Upper lobe of right lung (tissue), 1 donor: ENCODE measurements around the gene CDC37L1. TPM values are rescaled to one million over a fixed set of nuclear protein-coding genes. Genes with fewer than 3 reads are reported as not detected.
A peak's percentile ranks its signal among the peaks of the same experiment; 100 is the strongest.

Experiments used
- ATAC-seq: fragments of 200-7000 bp; cut with Tn5 transposase; one replicate; pipeline ENCODE4 v1.9.1; 2020; ENCODE audit warnings: mild to moderate bottlenecking, moderate library complexity
- DNase-seq: peaks from one replicate; pipeline ENCODE4 v3.0.0-alpha.2; 2020
- H3K27ac ChIP-seq: fragments of 200-600 bp; one replicate; pipeline ENCODE4 v1.8.0; 2022
- H3K27me3 ChIP-seq: fragments of 200-600 bp; one replicate; pipeline ENCODE4 v1.8.0; 2022; ENCODE audit warnings: mild to moderate bottlenecking
- H3K36me3 ChIP-seq: fragments of 200-600 bp; one replicate; pipeline ENCODE4 v1.8.0; 2022
- H3K4me1 ChIP-seq: fragments of 200-600 bp; one replicate; pipeline ENCODE4 v1.8.0; 2022
- H3K4me3 ChIP-seq: fragments of 200-600 bp; one replicate; pipeline ENCODE4 v1.8.0; 2022; ENCODE audit warnings: mild to moderate bottlenecking
- H3K9me3 ChIP-seq: fragments of 200-600 bp; one replicate; pipeline ENCODE4 v1.8.0; 2022
- intact Hi-C: fragments of 100-400 bp; cut with DNase I; formaldehyde crosslinking; loops from one replicate; pipeline ENCODE4 v1.11.0; 2022
- total RNA-seq: library from RNA; stranded (reverse); fragmentation: NEBNext Ultra II Directional; extraction: Animal tissue kit (Norgen Biotek cat#: 25700); gene quantifications from one replicate; pipeline ENCODE4 v1.2.1, GENCODE V29; 2021
- TF ChIP-seq, protein P1 (sequence below): fragments of 200-600 bp; IDR thresholded peaks from one replicate; pipeline ENCODE4 v1.8.0; 2022; ENCODE audit warnings: antibody characterized with exemption
- donor health status: DM: no; HTN: yes; CAD: no; lungs with severe emphysema.

CDC37L1 gene
- total RNA-seq, 1 donor from 2014 or later = 23.6 TPM

DNA sequence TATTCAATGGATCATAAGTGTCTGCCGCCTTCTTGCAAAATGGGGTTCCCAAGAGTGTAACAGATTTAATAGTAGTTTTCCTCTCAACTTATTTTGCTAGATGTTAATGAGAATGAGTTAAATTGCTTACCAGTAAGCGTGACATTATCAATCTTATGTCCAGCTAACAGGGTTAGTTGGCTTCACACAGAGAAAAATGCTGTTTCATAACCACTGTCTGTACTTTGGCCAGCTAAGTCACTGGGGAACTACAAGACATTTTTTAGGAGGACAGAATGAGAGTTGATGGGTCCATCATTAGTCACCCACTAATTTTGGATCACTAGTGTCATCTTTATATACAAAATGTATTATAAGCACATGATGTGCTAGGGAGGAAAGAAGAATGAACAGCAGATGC lies 1.4 kb downstream of the CDC37L1 start:
- Histone ChIP-seq H3K4me3 (peak overlapping the region; percentile 69), H3K4me1 (peaks cover 13% of the 10 kb centered on the region), H3K27me3 (no peaks in the 10 kb centered on the region), H3K27ac (peak overlapping the region; percentile 99), H3K36me3 (peaks cover 14% of the 10 kb centered on the region), H3K9me3 (no peaks in the 10 kb centered on the region)
- ATAC-seq (no peak), DNase-seq (no peak)
- intact Hi-C loops = loop anchor here (10.0 kb wide), 1 partner anchor 54 kb away; no protein-coding TSS in a partner anchor
- TF ChIP-seq, protein P1, sequence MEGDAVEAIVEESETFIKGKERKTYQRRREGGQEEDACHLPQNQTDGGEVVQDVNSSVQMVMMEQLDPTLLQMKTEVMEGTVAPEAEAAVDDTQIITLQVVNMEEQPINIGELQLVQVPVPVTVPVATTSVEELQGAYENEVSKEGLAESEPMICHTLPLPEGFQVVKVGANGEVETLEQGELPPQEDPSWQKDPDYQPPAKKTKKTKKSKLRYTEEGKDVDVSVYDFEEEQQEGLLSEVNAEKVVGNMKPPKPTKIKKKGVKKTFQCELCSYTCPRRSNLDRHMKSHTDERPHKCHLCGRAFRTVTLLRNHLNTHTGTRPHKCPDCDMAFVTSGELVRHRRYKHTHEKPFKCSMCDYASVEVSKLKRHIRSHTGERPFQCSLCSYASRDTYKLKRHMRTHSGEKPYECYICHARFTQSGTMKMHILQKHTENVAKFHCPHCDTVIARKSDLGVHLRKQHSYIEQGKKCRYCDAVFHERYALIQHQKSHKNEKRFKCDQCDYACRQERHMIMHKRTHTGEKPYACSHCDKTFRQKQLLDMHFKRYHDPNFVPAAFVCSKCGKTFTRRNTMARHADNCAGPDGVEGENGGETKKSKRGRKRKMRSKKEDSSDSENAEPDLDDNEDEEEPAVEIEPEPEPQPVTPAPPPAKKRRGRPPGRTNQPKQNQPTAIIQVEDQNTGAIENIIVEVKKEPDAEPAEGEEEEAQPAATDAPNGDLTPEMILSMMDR = no peak

DNA sequence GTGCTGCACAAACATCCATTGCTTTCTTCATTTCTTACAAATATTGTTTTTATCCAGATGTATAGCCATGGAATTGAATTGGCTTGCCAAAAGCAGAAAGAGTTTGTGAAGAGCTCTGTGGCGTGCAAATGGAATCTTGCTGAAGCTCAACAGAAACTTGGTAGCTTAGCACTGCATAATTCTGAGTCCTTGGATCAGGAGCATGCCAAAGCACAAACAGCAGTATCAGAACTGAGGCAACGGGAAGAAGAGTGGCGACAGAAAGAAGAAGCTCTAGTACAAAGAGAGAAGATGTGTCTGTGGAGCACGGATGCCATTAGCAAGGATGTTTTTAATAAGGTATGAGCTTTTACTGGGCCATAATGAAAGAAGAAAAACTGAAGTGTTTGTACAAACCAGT lies 5.5 kb downstream of the CDC37L1 start:
- intact Hi-C loops = loop anchor here (10.0 kb wide), 1 partner anchor 50 kb away; no protein-coding TSS in a partner anchor
- ATAC-seq (no peak), DNase-seq (no peak)
- TF ChIP-seq, protein P1 = no peak
- Histone ChIP-seq H3K9me3 (no peaks in the 10 kb centered on the region), H3K27ac (no peak overlapping the region), H3K27me3 (no peaks in the 10 kb centered on the region), H3K36me3 (peaks cover 31% of the 10 kb centered on the region), H3K4me1 (peaks cover 28% of the 10 kb centered on the region), H3K4me3 (no peak overlapping the region)

DNA sequence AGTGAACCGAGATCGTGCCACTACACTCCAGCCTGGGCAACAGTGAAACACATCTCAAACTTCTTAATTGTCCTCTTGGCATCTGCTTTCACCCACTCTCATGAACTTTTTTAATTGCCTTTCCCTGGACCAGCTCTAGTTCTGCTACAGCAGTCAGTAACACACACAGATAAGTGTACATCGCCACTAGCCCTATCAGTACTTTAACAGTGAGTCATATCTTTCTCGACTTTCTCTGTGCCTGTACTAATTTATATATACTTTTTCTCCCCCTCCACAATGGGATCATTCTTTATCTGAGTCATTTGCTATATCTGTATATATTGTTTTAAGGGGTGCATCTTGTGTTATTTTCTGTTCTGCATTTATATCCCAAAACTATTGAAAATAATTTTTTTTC lies 6.7 kb downstream of the CDC37L1 start:
- Histone ChIP-seq H3K4me1 (peaks cover 23% of the 10 kb centered on the region), H3K27me3 (no peaks in the 10 kb centered on the region), H3K36me3 (peaks cover 44% of the 10 kb centered on the region), H3K4me3 (no peak overlapping the region), H3K27ac (no peak overlapping the region), H3K9me3 (no peaks in the 10 kb centered on the region)
- TF ChIP-seq, protein P1 = no peak
- DNase-seq = no peak
- no peak for ATAC-seq
- intact Hi-C loops = loop anchor here (10.0 kb wide), 1 partner anchor 49 kb away; no protein-coding TSS in a partner anchor

DNA sequence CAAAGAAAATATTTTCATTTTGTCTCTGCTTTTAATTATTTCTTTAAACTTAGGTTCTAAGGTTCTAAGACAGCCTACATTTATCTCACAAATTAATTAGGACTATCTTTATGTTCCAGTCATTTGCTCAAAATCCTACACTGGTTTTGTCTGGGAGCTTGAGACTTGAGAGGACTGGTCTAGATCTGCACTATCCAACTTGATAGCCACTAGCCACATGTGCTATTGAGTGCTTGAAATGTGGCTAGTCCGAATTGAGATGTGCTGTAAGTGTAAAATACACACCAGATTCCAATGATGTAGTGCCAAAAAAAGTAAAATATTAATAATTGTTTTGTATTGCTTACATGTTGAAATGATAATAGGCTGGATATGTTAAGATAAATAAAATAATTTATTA lies 7.2 kb downstream of the CDC37L1 start:
- H3K36me3 ChIP-seq = peaks cover 46% of the 10 kb centered on the region
- TF ChIP-seq, protein P1 = no peak
- H3K4me3 ChIP-seq = no peak overlapping the region
- intact Hi-C loops = loop anchor here (10.0 kb wide), 1 partner anchor 48 kb away; no protein-coding TSS in a partner anchor
- peaks cover 19% of the 10 kb centered on the region for H3K4me1 ChIP-seq
- no peak for DNase-seq
- no peaks in the 10 kb centered on the region for H3K27me3 ChIP-seq
- no peak overlapping the region for H3K27ac ChIP-seq
- ATAC-seq = no peak
- H3K9me3 ChIP-seq = no peaks in the 10 kb centered on the region

DNA sequence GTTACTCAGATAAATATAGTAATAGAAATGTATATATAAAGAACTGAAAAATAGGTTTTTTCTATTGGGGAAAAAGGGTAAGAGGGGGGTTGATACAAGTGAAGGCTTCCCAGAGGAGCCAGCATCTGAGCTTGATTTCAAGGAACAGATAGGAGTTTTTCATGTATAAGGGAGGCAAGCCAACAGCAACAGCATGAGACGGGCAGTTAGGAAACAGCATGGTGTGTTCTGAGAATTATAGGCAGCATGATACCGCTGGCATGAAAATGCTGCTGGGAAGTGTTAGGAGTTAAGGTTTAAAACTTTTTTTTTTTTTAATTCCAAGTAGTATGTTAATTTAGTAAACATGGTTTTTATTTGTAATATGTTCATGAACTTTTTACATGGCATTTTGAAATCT lies 9.7 kb downstream of the CDC37L1 start:
- no peaks in the 10 kb centered on the region for H3K9me3 ChIP-seq
- no peaks in the 10 kb centered on the region for H3K27me3 ChIP-seq
- intact Hi-C loops = loop anchor here (10.0 kb wide), 1 partner anchor 46 kb away; no protein-coding TSS in a partner anchor
- no peak for DNase-seq
- no peak overlapping the region for H3K4me3 ChIP-seq
- TF ChIP-seq, protein P1 = no peak
- H3K27ac ChIP-seq = peak overlapping the region; percentile 9
- peaks cover 53% of the 10 kb centered on the region for H3K36me3 ChIP-seq
- peaks cover 19% of the 10 kb centered on the region for H3K4me1 ChIP-seq
- no peak for ATAC-seq

DNA sequence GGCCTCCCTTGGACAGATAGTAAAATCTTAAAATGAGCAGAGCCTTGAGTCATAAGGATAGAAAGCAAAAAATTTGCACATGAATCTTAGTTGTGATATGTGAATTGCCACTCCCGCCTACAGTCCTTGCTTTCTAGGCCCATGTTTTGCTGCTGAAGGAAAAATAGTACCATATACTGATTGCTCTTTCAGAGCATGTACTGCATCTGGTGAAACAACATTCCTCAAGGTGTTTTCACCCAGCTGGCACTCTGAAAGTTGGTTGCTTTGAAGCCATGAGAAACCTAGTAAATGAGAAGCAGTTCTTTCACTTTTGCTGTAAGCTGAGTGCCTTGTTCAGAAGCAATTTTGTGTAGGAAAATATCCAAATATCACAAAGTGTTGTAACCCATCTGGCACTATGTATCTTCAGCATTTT lies 10.3 kb downstream of the CDC37L1 start:
- TF ChIP-seq, protein P1 = no peak
- peak; percentile 65 for ATAC-seq
- DNase-seq = no peak
- Histone ChIP-seq H3K4me1 (peaks cover 19% of the 10 kb centered on the region), H3K27me3 (no peaks in the 10 kb centered on the region), H3K27ac (no peak overlapping the region), H3K9me3 (no peaks in the 10 kb centered on the region), H3K4me3 (no peak overlapping the region), H3K36me3 (peaks cover 56% of the 10 kb centered on the region)
- intact Hi-C loops = loop anchor here (10.0 kb wide), 1 partner anchor 45 kb away; no protein-coding TSS in a partner anchor
